Astrocyte of the cerebellum (primary cell): ENCODE measurements around the gene ZDHHC11.

Source experiments
- DNase-seq: peaks from one replicate; pipeline ENCODE4 v3.0.0-alpha.2; 2011; ENCODE audit warnings: low read depth
- H3K4me3 ChIP-seq: 2 replicates; pipeline ENCODE4 v1.5.1; 2011; ENCODE audit warnings: mild to moderate bottlenecking, low read depth, low read length, moderate library complexity
- in situ Hi-C: cut with HindIII; loops from 2 replicates; pipeline ENCODE4 v1.10.0; 2017; ENCODE audit warnings: low sequenced_read_pairs
- TF ChIP-seq, protein P1 (sequence below): IDR thresholded peaks from 2 replicates; pipeline ENCODE4 v1.5.1; 2012; ENCODE audit warnings: low read length, low read depth, moderate library complexity, mild to moderate bottlenecking; ENCODE audit errors: missing control alignments

The ZDHHC11 gene

DNA sequence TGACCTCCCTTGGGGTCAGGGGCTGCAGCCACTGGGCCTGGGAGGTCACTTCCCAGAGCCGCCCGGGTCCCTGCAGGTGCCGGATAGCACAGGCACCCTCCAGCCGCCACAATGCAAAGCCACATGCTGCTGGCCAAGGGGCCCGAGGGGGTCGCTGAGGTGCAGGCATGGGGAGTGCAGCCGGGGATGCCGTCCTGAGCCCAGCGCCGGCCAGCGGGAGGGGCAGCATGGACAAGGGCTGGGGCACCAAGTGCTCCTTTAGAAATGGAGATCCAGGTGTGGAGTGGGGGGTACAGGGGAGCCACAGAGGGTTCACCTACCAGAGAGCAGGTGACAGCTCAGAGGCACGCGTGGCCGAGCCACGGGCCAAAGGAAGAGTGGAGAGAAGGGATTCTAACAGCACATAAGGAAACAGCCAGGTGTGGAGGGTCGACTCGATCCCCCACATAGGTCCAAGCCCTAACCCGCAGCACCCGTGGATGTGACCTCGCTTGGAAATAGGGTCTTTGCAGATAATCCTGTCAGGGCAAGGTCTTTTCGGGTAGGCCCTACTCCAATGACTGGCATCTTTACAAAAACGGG, 90.9 kb downstream of the ZDHHC11 start:
- in situ Hi-C loops, result no loop called here
- DNase-seq, result no peak
- TF ChIP-seq, protein P1, sequence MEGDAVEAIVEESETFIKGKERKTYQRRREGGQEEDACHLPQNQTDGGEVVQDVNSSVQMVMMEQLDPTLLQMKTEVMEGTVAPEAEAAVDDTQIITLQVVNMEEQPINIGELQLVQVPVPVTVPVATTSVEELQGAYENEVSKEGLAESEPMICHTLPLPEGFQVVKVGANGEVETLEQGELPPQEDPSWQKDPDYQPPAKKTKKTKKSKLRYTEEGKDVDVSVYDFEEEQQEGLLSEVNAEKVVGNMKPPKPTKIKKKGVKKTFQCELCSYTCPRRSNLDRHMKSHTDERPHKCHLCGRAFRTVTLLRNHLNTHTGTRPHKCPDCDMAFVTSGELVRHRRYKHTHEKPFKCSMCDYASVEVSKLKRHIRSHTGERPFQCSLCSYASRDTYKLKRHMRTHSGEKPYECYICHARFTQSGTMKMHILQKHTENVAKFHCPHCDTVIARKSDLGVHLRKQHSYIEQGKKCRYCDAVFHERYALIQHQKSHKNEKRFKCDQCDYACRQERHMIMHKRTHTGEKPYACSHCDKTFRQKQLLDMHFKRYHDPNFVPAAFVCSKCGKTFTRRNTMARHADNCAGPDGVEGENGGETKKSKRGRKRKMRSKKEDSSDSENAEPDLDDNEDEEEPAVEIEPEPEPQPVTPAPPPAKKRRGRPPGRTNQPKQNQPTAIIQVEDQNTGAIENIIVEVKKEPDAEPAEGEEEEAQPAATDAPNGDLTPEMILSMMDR, result no peak

DNA sequence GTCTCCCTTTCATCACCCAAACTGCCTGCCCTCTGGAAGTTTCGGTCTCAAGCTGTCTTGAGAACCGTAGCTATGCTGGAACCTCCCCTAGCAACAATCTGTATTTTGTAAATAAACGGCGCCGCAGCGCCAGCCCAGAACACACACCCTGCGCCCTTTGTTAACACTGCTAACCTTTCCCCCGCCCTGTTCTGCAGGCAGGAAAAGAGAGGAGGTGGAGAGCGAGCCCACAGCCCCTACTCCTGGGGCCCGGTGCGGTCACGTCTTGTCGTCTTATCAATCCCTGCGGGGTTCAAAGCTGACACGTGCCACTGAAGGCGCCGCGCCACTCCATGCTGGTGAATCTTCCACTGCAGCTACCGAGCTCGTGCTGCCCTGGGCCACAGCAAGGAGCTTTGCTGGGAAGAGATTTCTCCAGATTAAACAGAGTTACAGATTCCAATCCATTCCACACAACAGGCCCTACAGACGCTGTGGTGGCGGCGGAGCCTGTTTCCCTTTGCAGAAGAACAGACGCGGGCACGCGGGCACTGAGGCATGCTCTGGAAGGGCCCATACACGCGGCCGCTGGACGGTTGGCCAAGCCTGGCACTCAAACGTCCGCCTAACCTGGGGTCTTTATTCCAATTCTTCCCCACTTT, 91.6 kb downstream of the ZDHHC11 start:
- no peak for DNase-seq

More for the DNA sequence above, 90.9 kb downstream of the ZDHHC11 start:
- no peak overlapping the region for H3K4me3 ChIP-seq

DNA sequence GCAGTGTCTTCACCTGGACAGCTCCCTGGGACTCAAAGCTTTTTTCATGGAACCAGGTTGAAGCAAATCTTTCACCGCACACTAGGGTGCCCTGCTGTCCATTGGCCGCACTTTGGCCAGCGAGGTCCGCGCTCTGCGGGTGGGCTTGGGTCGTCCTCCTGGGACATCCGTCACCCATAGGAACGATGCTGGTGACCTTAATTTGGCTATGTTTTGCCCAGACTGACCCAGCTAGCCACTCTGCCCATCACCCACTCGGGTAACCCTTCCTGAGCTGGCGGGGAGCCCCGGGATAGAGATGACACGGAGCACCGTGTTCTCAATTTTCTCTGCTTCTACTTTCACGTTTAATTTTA, 92.1 kb downstream of the ZDHHC11 start:
- in situ Hi-C loops, result no loop called here
- no peak overlapping the region for H3K4me3 ChIP-seq
- no peak for DNase-seq
- TF ChIP-seq, protein P1, result no peak

More for the DNA sequence above, 91.6 kb downstream of the ZDHHC11 start:
- TF ChIP-seq, protein P1, result no peak
- in situ Hi-C loops, result no loop called here
- no peak overlapping the region for H3K4me3 ChIP-seq

DNA sequence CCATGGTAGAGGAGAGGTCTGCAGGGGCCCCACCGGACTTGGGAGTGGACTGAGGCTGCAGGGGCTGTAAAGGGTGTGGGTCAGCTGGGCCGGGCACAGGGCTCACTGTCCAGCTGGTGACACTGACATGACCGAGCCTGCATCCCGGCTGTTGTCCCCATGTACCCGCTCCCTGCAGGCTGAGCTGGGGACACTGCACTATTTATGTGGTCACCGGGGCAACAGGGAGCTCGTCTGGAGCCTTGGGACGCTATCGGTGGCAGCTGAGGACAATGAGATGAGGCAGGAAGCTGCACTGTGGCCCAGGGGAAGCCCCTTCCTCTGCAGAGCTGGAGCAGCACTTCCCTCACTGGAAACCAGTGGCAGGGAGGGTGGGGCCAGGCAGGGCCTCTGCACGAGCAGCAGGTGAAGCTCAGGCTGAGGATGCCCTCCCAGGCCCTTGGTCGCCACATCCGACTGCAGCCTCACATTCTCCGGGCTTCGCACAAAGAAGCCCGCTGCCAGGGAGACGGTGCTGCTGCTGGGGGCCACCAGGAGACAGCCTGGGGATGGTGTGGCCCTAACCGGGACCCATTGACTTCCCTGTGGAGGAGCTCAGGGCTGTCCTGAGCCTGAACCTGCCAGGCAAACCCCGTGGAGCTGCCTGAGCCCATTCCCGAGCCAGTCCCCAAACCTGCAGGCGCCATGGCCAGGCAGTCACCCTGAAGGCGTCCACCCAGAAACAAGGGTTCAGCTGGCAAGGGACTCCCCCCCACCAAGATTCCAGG, 92.7 kb downstream of the ZDHHC11 start:
- no peak overlapping the region for H3K4me3 ChIP-seq
- TF ChIP-seq, protein P1, result no peak
- in situ Hi-C loops, result no loop called here
- no peak for DNase-seq

DNA sequence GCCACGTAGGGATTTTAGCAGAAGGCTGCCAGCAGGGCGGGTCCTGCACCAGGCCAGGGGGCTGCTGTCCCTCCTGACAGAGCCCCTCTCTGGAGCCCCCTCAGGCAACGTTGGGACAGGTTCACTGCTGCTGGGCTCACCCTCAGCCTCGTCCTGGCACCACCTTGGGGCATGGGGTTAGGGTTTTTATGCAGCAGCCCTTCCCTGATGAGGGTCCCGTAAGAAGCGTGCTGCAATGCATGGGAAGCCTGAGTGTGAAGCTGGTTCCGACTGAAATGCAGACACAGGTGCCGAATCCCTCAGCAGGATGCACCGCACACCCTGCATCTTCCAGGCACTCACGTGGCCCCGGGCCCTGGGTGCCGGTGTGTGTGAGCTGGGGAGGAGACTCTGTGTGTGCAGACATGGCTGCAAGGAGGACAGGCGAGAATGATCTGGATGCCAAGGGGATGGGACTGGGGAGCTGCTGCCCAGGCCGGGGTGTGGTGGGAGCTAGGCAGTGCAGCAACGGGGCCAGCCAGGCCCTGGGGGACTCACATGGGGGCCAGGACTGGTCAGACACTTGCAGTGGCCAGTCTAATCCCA, 93.3 kb downstream of the ZDHHC11 start:
- no peak for DNase-seq
- no peak overlapping the region for H3K4me3 ChIP-seq
- in situ Hi-C loops, result no loop called here
- TF ChIP-seq, protein P1, result no peak

DNA sequence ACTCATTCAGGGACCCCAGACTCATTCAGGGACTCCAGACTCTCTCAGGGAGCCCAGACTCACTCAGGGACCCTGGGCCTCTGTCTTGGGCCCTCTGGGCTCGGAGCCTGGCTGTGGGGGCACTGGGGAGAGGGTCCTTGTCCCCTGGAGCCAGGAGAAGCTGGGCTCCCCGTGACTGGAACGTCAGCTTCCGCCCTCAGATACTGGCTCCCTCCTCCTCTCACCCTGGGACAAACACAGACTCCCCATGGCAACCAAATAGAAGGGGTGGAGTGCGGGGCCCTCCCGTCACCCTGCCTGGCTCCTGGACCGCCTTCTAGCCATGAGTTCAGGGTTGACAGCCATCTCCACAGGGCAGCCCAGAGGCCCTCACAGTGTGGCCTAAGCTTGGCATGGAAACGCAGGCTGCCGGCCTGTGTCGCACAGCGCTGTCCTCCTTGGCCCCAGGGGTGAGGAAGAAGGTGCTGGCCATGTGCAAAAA, 93.9 kb downstream of the ZDHHC11 start:
- DNase-seq, result no peak
- H3K4me3 ChIP-seq, result no peak overlapping the region
- in situ Hi-C loops, result no loop called here
- TF ChIP-seq, protein P1, result no peak
